Measurements from ENCODE around the gene TSPAN11. TPM values are rescaled to one million over a fixed set of nuclear protein-coding genes. Genes with fewer than 3 reads are reported as not detected.

The TSPAN11 gene
- total and polyA plus RNA-seq, 2 donors (not counting 3 experiments of a cell fraction or from before 2014, with no cell fraction given): 2.1 to 3.9 TPM

DNA sequence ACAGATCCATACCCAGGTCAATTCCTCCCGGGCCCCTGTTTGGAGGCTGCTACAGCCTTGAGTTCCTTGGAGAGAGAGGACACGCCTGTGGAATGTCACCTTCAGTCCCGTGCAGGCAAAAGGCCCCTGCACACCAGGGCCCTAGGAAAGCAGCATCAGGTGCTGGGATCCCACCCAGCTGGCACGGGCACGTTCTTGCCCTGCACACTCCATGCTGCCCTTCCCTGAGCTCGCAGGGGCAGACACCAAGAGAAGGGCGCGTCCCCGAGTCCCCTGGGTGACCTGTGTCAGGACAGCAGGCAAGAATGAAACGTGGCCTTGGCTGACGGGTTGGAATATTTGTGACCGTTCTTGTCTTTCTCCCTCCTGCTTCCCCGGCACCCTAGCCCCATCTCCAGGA is 67.7 kb downstream of the TSPAN11 start:
- TF ChIP-seq GATA2 (IDR thresholded peaks at IDR 0.05; ENCODE audit: insufficient read depth, insufficient read length, low read depth, low read length): no peak
- TF ChIP-seq EZH2 (IDR thresholded peaks at IDR 0.05; ENCODE audit: borderline replicate concordance, low read depth, low read length, severe bottlenecking): no peak
- TF ChIP-seq POLR2A (IDR thresholded peaks at IDR 0.05; ENCODE audit: low read depth, low read length): no peak
- no peak for TF ChIP-seq FOS (IDR thresholded peaks at IDR 0.05; ENCODE audit: borderline replicate concordance, insufficient read depth, low read length)
- Histone ChIP-seq H3K4me1 (ENCODE audit: control insufficient read depth, extremely low read depth, insufficient read depth, low read length) (peaks cover 9% of the 10 kb centered on the region), H3K27me3 (ENCODE audit: control insufficient read depth in 2 of 2, insufficient read depth in 2 of 2, low read length in 2 of 2) (no peaks in the 10 kb centered on the region), H3K9me3 (replicated peaks; ENCODE audit: control insufficient read depth, insufficient read depth, low read length) (no peaks in the 10 kb centered on the region), H3K27ac (ENCODE audit: insufficient read depth, low read depth, low read length) (no peak overlapping the region), H3K4me2 (ENCODE audit: insufficient read depth, low read length) (no peak overlapping the region), H3K9ac (replicated peaks; ENCODE audit: extremely low read depth, insufficient read depth, low read length) (no peak overlapping the region), H3K4me3 (replicated peaks in 1 of 3; ENCODE audit: insufficient read depth in 1 of 3, low read depth in 1 of 3, low read length in 3 of 3) (no peak overlapping the region), H2AFZ (ENCODE audit: low read depth, low read length) (no peak overlapping the region), H3K79me2 (ENCODE audit: control insufficient read depth, insufficient read depth, low read length) (no peaks in the 10 kb centered on the region), H3K36me3 (ENCODE audit: control insufficient read depth in 2 of 2, extremely low read depth in 1 of 2, insufficient read depth in 2 of 2, low read length in 2 of 2) (no peaks in the 10 kb centered on the region), H3K9me1 (replicated peaks; ENCODE audit: control insufficient read depth, extremely low read depth, insufficient read depth, low read length) (no peaks in the 10 kb centered on the region), H4K20me1 (replicated peaks; ENCODE audit: control insufficient read depth, extremely low read depth, insufficient read depth, low read length) (no peaks in the 10 kb centered on the region)
- dilution Hi-C loops (cut with MboI; ENCODE audit: extremely low pct_ligation_motif_present, low sequenced_read_pairs) (no loop called here), intact Hi-C loops (cut with micrococcal nuclease) (no loop called here)
- POLR2A ChIA-PET: no interaction called here
- DNase-seq (ENCODE audit: low read depth, low spot score) (no peak), FAIRE-seq (no peak)
- CTCF ChIA-PET: no interaction called here
- BruUV-seq (replicated peaks): no TSS peak

DNA sequence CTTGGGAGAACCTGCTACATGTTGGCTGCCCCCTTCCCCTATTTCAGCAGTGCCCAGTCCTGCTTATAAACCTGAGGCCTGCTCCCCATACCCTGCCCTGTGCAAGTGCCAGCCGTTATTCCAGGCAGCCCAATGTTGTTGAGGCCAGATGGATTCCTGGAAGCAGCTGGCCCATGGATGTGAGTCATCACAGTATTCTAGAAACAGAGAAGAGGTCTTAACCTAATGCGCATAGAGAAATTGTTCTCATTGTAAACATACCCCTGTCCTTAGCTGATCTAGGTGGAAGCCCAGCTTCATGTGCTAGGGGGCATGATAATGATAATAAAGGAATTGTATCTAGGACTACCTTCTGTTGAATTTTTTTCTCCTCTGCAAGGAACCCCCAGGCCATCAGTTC is 69.7 kb downstream of the TSPAN11 start:
- Histone ChIP-seq H3K9me3 (replicated peaks; ENCODE audit: control insufficient read depth, insufficient read depth, low read length) (no peaks in the 10 kb centered on the region), H3K4me1 (ENCODE audit: control insufficient read depth, extremely low read depth, insufficient read depth, low read length) (peaks cover 21% of the 10 kb centered on the region), H3K9ac (replicated peaks; ENCODE audit: extremely low read depth, insufficient read depth, low read length) (no peak overlapping the region), H3K9me1 (replicated peaks; ENCODE audit: control insufficient read depth, extremely low read depth, insufficient read depth, low read length) (no peaks in the 10 kb centered on the region), H3K36me3 (ENCODE audit: control insufficient read depth in 2 of 2, extremely low read depth in 1 of 2, insufficient read depth in 2 of 2, low read length in 2 of 2) (no peaks in the 10 kb centered on the region), H3K27me3 (ENCODE audit: control insufficient read depth in 2 of 2, insufficient read depth in 2 of 2, low read length in 2 of 2) (no peaks in the 10 kb centered on the region), H4K20me1 (replicated peaks; ENCODE audit: control insufficient read depth, extremely low read depth, insufficient read depth, low read length) (no peaks in the 10 kb centered on the region), H3K4me3 (replicated peaks in 1 of 3; ENCODE audit: insufficient read depth in 1 of 3, low read depth in 1 of 3, low read length in 3 of 3) (no peak overlapping the region), H3K27ac (ENCODE audit: insufficient read depth, low read depth, low read length) (no peak overlapping the region), H3K4me2 (ENCODE audit: insufficient read depth, low read length) (no peak overlapping the region), H2AFZ (ENCODE audit: low read depth, low read length) (no peak overlapping the region), H3K79me2 (ENCODE audit: control insufficient read depth, insufficient read depth, low read length) (no peaks in the 10 kb centered on the region)
- no peak for TF ChIP-seq POLR2A (IDR thresholded peaks at IDR 0.05; ENCODE audit: low read depth, low read length)
- peak; percentile 70 for TF ChIP-seq POLR2AphosphoS5 (IDR thresholded peaks at IDR 0.05; ENCODE audit: insufficient read depth, low read depth, low read length)
- TF ChIP-seq JUN (IDR thresholded peaks at IDR 0.05; ENCODE audit: borderline replicate concordance, insufficient read depth, insufficient read length, low read depth): peak; percentile 79
- peak; percentile 85 for TF ChIP-seq FOS (IDR thresholded peaks at IDR 0.05; ENCODE audit: borderline replicate concordance, insufficient read depth, low read length)
- ChIA-PET CTCF (interaction anchor here (0.6 to 2.7 kb wide), 6 partner anchors 10 to 300 kb away, joined by 3 to 23 read pairs (median 4); partner anchors contain the start of gene IPO8), POLR2A (interaction anchor here (0.6 kb wide), 1 partner anchor 300 kb away, joined by 4 read pairs; the partner anchor contains the start of gene IPO8)
- dilution Hi-C loops (cut with MboI; ENCODE audit: extremely low pct_ligation_motif_present, low sequenced_read_pairs): no loop called here
- intact Hi-C loops (cut with micrococcal nuclease): no loop called here
- DNase-seq (ENCODE audit: low read depth, low spot score) (peak; percentile 94), FAIRE-seq (peak; percentile 93)
- BruUV-seq (replicated peaks): no TSS peak
